ENCODE data around the gene GPR162. TPM values are rescaled to one million over a fixed set of nuclear protein-coding genes. Genes with fewer than 3 reads are reported as not detected.

GPR162 gene
- total and polyA plus RNA-seq, 5 donors from 2014 or later: not detected

- ATAC-seq (ENCODE audit: low read depth in 2 of 2): no peak
- no peak for DNase-seq
- Mint-ChIP-seq H3K9me3 (no peaks in the 10 kb centered on the region), H3K4me3 (peak overlapping the region; percentile 90 to 99 (median 96)), H3K27me3 (no peaks in the 10 kb centered on the region), H3K4me1 (peaks cover 0 to 38% (median 15%) of the 10 kb centered on the region in 4 donors), H3K27ac (peak overlapping the region in 1 of 3 donors; percentile 100), H3K36me3 (peaks cover 6% of the 10 kb centered on the region)
- peak overlapping the region; percentile 97 for H3K27ac ChIP-seq (ENCODE audit: insufficient read depth, low read length, poor library complexity, severe bottlenecking)
- no peaks in the 10 kb centered on the region for H3K9me3 ChIP-seq (ENCODE audit: control insufficient read depth in 2 of 2, low read length in 2 of 2)
- H3K4me1 ChIP-seq (ENCODE audit: control insufficient read depth, insufficient read depth, low read length, poor library complexity, severe bottlenecking): peaks cover 22% of the 10 kb centered on the region
- no peaks in the 10 kb centered on the region for H3K27me3 ChIP-seq (ENCODE audit: control insufficient read depth, insufficient read depth, low read length)
- peaks cover 2% of the 10 kb centered on the region for H3K36me3 ChIP-seq (ENCODE audit: control insufficient read depth, insufficient read depth, low read length)
- peak overlapping the region; percentile 85 for H3K4me3 ChIP-seq (ENCODE audit: low read depth, low read length)
Observed at GRCh38 chr12:6850796-6851152, 29.2 kb downstream of the GPR162 start.

GRCh38 chr12:6851153-6851920, 29.7 kb downstream of the GPR162 start, which contains the start of gene CDCA3:
CDCA3 (minus strand) TSS chr12:6851286; CDS start chr12:6850952, 334 bp downstream.
- H3K36me3 Mint-ChIP-seq: peaks cover 8% of the 10 kb centered on the region
- H3K9me3 Mint-ChIP-seq: no peaks in the 10 kb centered on the region
- peak within 1 kb of the TSS; percentile 85 for H3K4me3 ChIP-seq (ENCODE audit: low read depth, low read length)
- peak within 1 kb of the TSS; percentile 95 to 100 (median 100) for H3K27ac Mint-ChIP-seq
- peaks cover 0 to 38% (median 16%) of the 10 kb centered on the region in 4 donors for H3K4me1 Mint-ChIP-seq
- H3K9me3 ChIP-seq (ENCODE audit: control insufficient read depth in 2 of 2, low read length in 2 of 2): no peaks in the 10 kb centered on the region
- H3K36me3 ChIP-seq (ENCODE audit: control insufficient read depth, insufficient read depth, low read length): peaks cover 8% of the 10 kb centered on the region
- ATAC-seq (ENCODE audit: low read depth in 2 of 2): peak; percentile 47 to 50
- H3K27me3 ChIP-seq (ENCODE audit: control insufficient read depth, insufficient read depth, low read length): no peaks in the 10 kb centered on the region
- no peaks in the 10 kb centered on the region for H3K27me3 Mint-ChIP-seq
- peak; percentile 88 to 99 (median 93) for DNase-seq
- peak within 1 kb of the TSS; percentile 90 to 99 (median 96) for H3K4me3 Mint-ChIP-seq
- peak within 1 kb of the TSS; percentile 97 for H3K27ac ChIP-seq (ENCODE audit: insufficient read depth, low read length, poor library complexity, severe bottlenecking)
- peaks cover 22% of the 10 kb centered on the region for H3K4me1 ChIP-seq (ENCODE audit: control insufficient read depth, insufficient read depth, low read length, poor library complexity, severe bottlenecking)

GRCh38 chr12:6851921-6852650, 30.5 kb downstream of the GPR162 start, which contains the start of gene USP5:
USP5 (plus strand) TSS chr12:6852150; CDS start chr12:6852180, 30 bp downstream.
- Mint-ChIP-seq H3K27me3 (no peaks in the 10 kb centered on the region), H3K4me3 (peak within 1 kb of the TSS; percentile 90 to 99 (median 96)), H3K27ac (peak within 1 kb of the TSS; percentile 95 to 100 (median 100)), H3K36me3 (peaks cover 8% of the 10 kb centered on the region), H3K4me1 (peaks cover 0 to 38% (median 16%) of the 10 kb centered on the region in 4 donors), H3K9me3 (no peaks in the 10 kb centered on the region)
- DNase-seq (peak; percentile 98 to 100 (median 100)), ATAC-seq (ENCODE audit: low read depth in 2 of 2) (peak; percentile 82 to 83)
- H3K4me3 ChIP-seq (ENCODE audit: low read depth, low read length): peak within 1 kb of the TSS; percentile 85
- H3K9me3 ChIP-seq (ENCODE audit: control insufficient read depth in 2 of 2, low read length in 2 of 2): no peaks in the 10 kb centered on the region
- H3K4me1 ChIP-seq (ENCODE audit: control insufficient read depth, insufficient read depth, low read length, poor library complexity, severe bottlenecking): peaks cover 22% of the 10 kb centered on the region
- H3K36me3 ChIP-seq (ENCODE audit: control insufficient read depth, insufficient read depth, low read length): peaks cover 15% of the 10 kb centered on the region
- H3K27ac ChIP-seq (ENCODE audit: insufficient read depth, low read length, poor library complexity, severe bottlenecking): peak within 1 kb of the TSS; percentile 97
- H3K27me3 ChIP-seq (ENCODE audit: control insufficient read depth, insufficient read depth, low read length): no peaks in the 10 kb centered on the region

- peak overlapping the region; percentile 97 for H3K27ac ChIP-seq (ENCODE audit: insufficient read depth, low read length, poor library complexity, severe bottlenecking)
- ATAC-seq (ENCODE audit: low read depth in 2 of 2) (no peak), DNase-seq (peak; percentile 49 to 91 (median 56))
- H3K9me3 ChIP-seq (ENCODE audit: control insufficient read depth in 2 of 2, low read length in 2 of 2): no peaks in the 10 kb centered on the region
- H3K4me1 ChIP-seq (ENCODE audit: control insufficient read depth, insufficient read depth, low read length, poor library complexity, severe bottlenecking): peaks cover 22% of the 10 kb centered on the region
- Mint-ChIP-seq H3K36me3 (peaks cover 15% of the 10 kb centered on the region), H3K27me3 (no peaks in the 10 kb centered on the region), H3K4me1 (peaks cover 0 to 39% (median 17%) of the 10 kb centered on the region in 4 donors), H3K4me3 (peak overlapping the region; percentile 90 to 99 (median 96)), H3K9me3 (no peaks in the 10 kb centered on the region), H3K27ac (peak overlapping the region; percentile 95 to 100 (median 100))
- H3K36me3 ChIP-seq (ENCODE audit: control insufficient read depth, insufficient read depth, low read length): peaks cover 22% of the 10 kb centered on the region
- H3K27me3 ChIP-seq (ENCODE audit: control insufficient read depth, insufficient read depth, low read length): no peaks in the 10 kb centered on the region
- H3K4me3 ChIP-seq (ENCODE audit: low read depth, low read length): peak overlapping the region; percentile 85
Observed at GRCh38 chr12:6852651-6853354, 31.2 kb downstream of the GPR162 start.

- peak overlapping the region; percentile 18 to 99 (median 96) for H3K4me3 Mint-ChIP-seq
- DNase-seq (no peak), ATAC-seq (ENCODE audit: low read depth in 2 of 2) (no peak)
- peaks cover 0 to 39% (median 17%) of the 10 kb centered on the region in 4 donors for H3K4me1 Mint-ChIP-seq
- H3K27ac Mint-ChIP-seq: peak overlapping the region in 2 of 3 donors; percentile 85 to 100
- Histone ChIP-seq H3K9me3 (ENCODE audit: control insufficient read depth in 2 of 2, low read length in 2 of 2) (no peaks in the 10 kb centered on the region), H3K36me3 (ENCODE audit: control insufficient read depth, insufficient read depth, low read length) (peaks cover 31% of the 10 kb centered on the region), H3K4me3 (ENCODE audit: low read depth, low read length) (peak overlapping the region; percentile 85), H3K27me3 (ENCODE audit: control insufficient read depth, insufficient read depth, low read length) (no peaks in the 10 kb centered on the region), H3K4me1 (ENCODE audit: control insufficient read depth, insufficient read depth, low read length, poor library complexity, severe bottlenecking) (peaks cover 22% of the 10 kb centered on the region), H3K27ac (ENCODE audit: insufficient read depth, low read length, poor library complexity, severe bottlenecking) (peak overlapping the region; percentile 97)
- H3K27me3 Mint-ChIP-seq: no peaks in the 10 kb centered on the region
- peaks cover 19% of the 10 kb centered on the region for H3K36me3 Mint-ChIP-seq
- no peaks in the 10 kb centered on the region for H3K9me3 Mint-ChIP-seq
Observed at GRCh38 chr12:6853626-6854025, 32.0 kb downstream of the GPR162 start.

- H3K4me1 Mint-ChIP-seq: peaks cover 0 to 39% (median 17%) of the 10 kb centered on the region in 4 donors
- no peak for ATAC-seq (ENCODE audit: low read depth in 2 of 2)
- H3K9me3 Mint-ChIP-seq: no peaks in the 10 kb centered on the region
- peaks cover 35% of the 10 kb centered on the region for H3K36me3 ChIP-seq (ENCODE audit: control insufficient read depth, insufficient read depth, low read length)
- H3K4me3 Mint-ChIP-seq: peak overlapping the region in 3 of 4 donors; percentile 16 to 97 (median 18)
- H3K27me3 ChIP-seq (ENCODE audit: control insufficient read depth, insufficient read depth, low read length): no peaks in the 10 kb centered on the region
- peak overlapping the region; percentile 84 to 100 (median 85) for H3K27ac Mint-ChIP-seq
- peak overlapping the region; percentile 97 for H3K27ac ChIP-seq (ENCODE audit: insufficient read depth, low read length, poor library complexity, severe bottlenecking)
- no peaks in the 10 kb centered on the region for H3K27me3 Mint-ChIP-seq
- H3K9me3 ChIP-seq (ENCODE audit: control insufficient read depth in 2 of 2, low read length in 2 of 2): no peaks in the 10 kb centered on the region
- H3K4me1 ChIP-seq (ENCODE audit: control insufficient read depth, insufficient read depth, low read length, poor library complexity, severe bottlenecking): peaks cover 22% of the 10 kb centered on the region
- H3K36me3 Mint-ChIP-seq: peaks cover 19% of the 10 kb centered on the region
- no peak for DNase-seq
- no peak overlapping the region for H3K4me3 ChIP-seq (ENCODE audit: low read depth, low read length)
Observed at GRCh38 chr12:6854036-6854435, 32.4 kb downstream of the GPR162 start.

- no peak overlapping the region for H3K4me3 Mint-ChIP-seq
- Histone ChIP-seq H3K9me3 (ENCODE audit: control insufficient read depth in 2 of 2, low read length in 2 of 2) (no peaks in the 10 kb centered on the region), H3K4me1 (ENCODE audit: control insufficient read depth, insufficient read depth, low read length, poor library complexity, severe bottlenecking) (peaks cover 22% of the 10 kb centered on the region), H3K27me3 (ENCODE audit: control insufficient read depth, insufficient read depth, low read length) (no peaks in the 10 kb centered on the region), H3K27ac (ENCODE audit: insufficient read depth, low read length, poor library complexity, severe bottlenecking) (no peak overlapping the region), H3K36me3 (ENCODE audit: control insufficient read depth, insufficient read depth, low read length) (peaks cover 44% of the 10 kb centered on the region), H3K4me3 (ENCODE audit: low read depth, low read length) (no peak overlapping the region)
- H3K9me3 Mint-ChIP-seq: no peaks in the 10 kb centered on the region
- ATAC-seq (ENCODE audit: low read depth in 2 of 2) (no peak), DNase-seq (no peak)
- peaks cover 19% of the 10 kb centered on the region for H3K36me3 Mint-ChIP-seq
- no peaks in the 10 kb centered on the region for H3K27me3 Mint-ChIP-seq
- H3K4me1 Mint-ChIP-seq: peaks cover 0 to 34% (median 17%) of the 10 kb centered on the region in 4 donors
- H3K27ac Mint-ChIP-seq: peak overlapping the region in 1 of 3 donors; percentile 29
Observed at GRCh38 chr12:6855322-6855721, 33.7 kb downstream of the GPR162 start.

Data from CD4-positive, CD25-positive, alpha-beta regulatory T cell (primary cell).